Measurements from ENCODE around the gene RHPN2. TPM values are rescaled to one million over a fixed set of nuclear protein-coding genes. Genes with fewer than 3 reads are reported as not detected.

RHPN2 gene
- total RNA-seq, 1 donor from 2014 or later = not detected

GRCh38 chr19:33064458-33064791, 263 bp downstream of the RHPN2 start:
- Histone ChIP-seq H3K9me3 (no peaks in the 10 kb centered on the region), H3K27me3 (peaks cover 11% of the 10 kb centered on the region), H3K27ac (no peak overlapping the region), H3K4me3 (peak overlapping the region; percentile 57 to 73), H3K36me3 (no peaks in the 10 kb centered on the region), H3K4me1 (no peaks in the 10 kb centered on the region)
- no peak for DNase-seq (ENCODE audit: low spot score in 2 of 2)
- intact Hi-C loops (cut with DNase I) = no loop called here
- TF ChIP-seq CTCF (IDR thresholded peaks at IDR 0.05) = no peak

GRCh38 chr19:33063753-33064457, 783 bp downstream of the RHPN2 start:
- TF ChIP-seq CTCF (IDR thresholded peaks at IDR 0.05) = no peak
- DNase-seq (ENCODE audit: low spot score in 2 of 2) = no peak
- Histone ChIP-seq H3K27me3 (peaks cover 11% of the 10 kb centered on the region), H3K9me3 (no peaks in the 10 kb centered on the region), H3K4me3 (peak overlapping the region; percentile 57 to 73), H3K36me3 (no peaks in the 10 kb centered on the region), H3K27ac (no peak overlapping the region), H3K4me1 (no peaks in the 10 kb centered on the region)
- intact Hi-C loops (cut with DNase I) = no loop called here

GRCh38 chr19:33063356-33063752, 1.3 kb downstream of the RHPN2 start:
- peak overlapping the region; percentile 57 to 73 for H3K4me3 ChIP-seq
- no peaks in the 10 kb centered on the region for H3K9me3 ChIP-seq
- H3K4me1 ChIP-seq = no peaks in the 10 kb centered on the region
- H3K27me3 ChIP-seq = peaks cover 11% of the 10 kb centered on the region
- intact Hi-C loops (cut with DNase I) = no loop called here
- no peak for TF ChIP-seq CTCF (IDR thresholded peaks at IDR 0.05)
- H3K27ac ChIP-seq = no peak overlapping the region
- no peak for DNase-seq (ENCODE audit: low spot score in 2 of 2)
- no peaks in the 10 kb centered on the region for H3K36me3 ChIP-seq

GRCh38 chr19:33062902-33063301, 1.8 kb downstream of the RHPN2 start:
- no peaks in the 10 kb centered on the region for H3K4me1 ChIP-seq
- intact Hi-C loops (cut with DNase I) = no loop called here
- no peak for TF ChIP-seq CTCF (IDR thresholded peaks at IDR 0.05)
- H3K9me3 ChIP-seq = no peaks in the 10 kb centered on the region
- DNase-seq (ENCODE audit: low spot score in 2 of 2) = no peak
- no peak overlapping the region for H3K27ac ChIP-seq
- peaks cover 11% of the 10 kb centered on the region for H3K27me3 ChIP-seq
- no peaks in the 10 kb centered on the region for H3K36me3 ChIP-seq
- no peak overlapping the region for H3K4me3 ChIP-seq

GRCh38 chr19:33060586-33060985, 4.1 kb downstream of the RHPN2 start:
- no peak for TF ChIP-seq CTCF (IDR thresholded peaks at IDR 0.05)
- Histone ChIP-seq H3K9me3 (no peaks in the 10 kb centered on the region), H3K27me3 (peaks cover 11% of the 10 kb centered on the region), H3K27ac (no peak overlapping the region), H3K4me1 (no peaks in the 10 kb centered on the region), H3K36me3 (no peaks in the 10 kb centered on the region), H3K4me3 (no peak overlapping the region)
- intact Hi-C loops (cut with DNase I) = no loop called here
- no peak for DNase-seq (ENCODE audit: low spot score in 2 of 2)

GRCh38 chr19:33055718-33056117, 9.0 kb downstream of the RHPN2 start:
- Histone ChIP-seq H3K4me1 (no peaks in the 10 kb centered on the region), H3K27ac (no peak overlapping the region), H3K27me3 (no peaks in the 10 kb centered on the region), H3K36me3 (no peaks in the 10 kb centered on the region), H3K9me3 (no peaks in the 10 kb centered on the region), H3K4me3 (no peak overlapping the region)
- no peak for DNase-seq (ENCODE audit: low spot score in 2 of 2)
- intact Hi-C loops (cut with DNase I) = no loop called here
- TF ChIP-seq CTCF (IDR thresholded peaks at IDR 0.05) = no peak
